ENCODE results near the gene AQP5. TPM values are rescaled to one million over a fixed set of nuclear protein-coding genes. Genes with fewer than 3 reads are reported as not detected.

Gene AQP5
- total and polyA plus RNA-seq, 4 donors, result 0.08 to 1.2 TPM; not detected in 2

GRCh38 chr12:49952391-49953055 is 9.1 kb upstream of the AQP5 start:
- intact Hi-C loops (cut with DNase I), result no loop called here
- no peak for ATAC-seq (ENCODE audit: low FRiP score)
- no peaks in the 10 kb centered on the region for H3K36me3 ChIP-seq (ENCODE audit: control insufficient read depth in 1 of 2, insufficient read depth in 2 of 2, low read length in 1 of 2)
- H3K9me3 ChIP-seq (ENCODE audit: control insufficient read depth, low read length), result no peaks in the 10 kb centered on the region
- H3K27me3 ChIP-seq (ENCODE audit: control insufficient read depth in 1 of 2, insufficient read depth in 2 of 2, low read length in 1 of 2), result no peaks in the 10 kb centered on the region
- H3K4me1 ChIP-seq (ENCODE audit: control insufficient read depth in 1 of 2, insufficient read depth in 2 of 2, low read length in 2 of 2), result no peaks in the 10 kb centered on the region
- no peak overlapping the region for H3K27ac ChIP-seq (ENCODE audit: low read depth in 1 of 2, low read length in 2 of 2)
- H3K4me3 ChIP-seq (ENCODE audit: low read length in 2 of 2), result no peak overlapping the region
- 92 to 96% methylated on average over 1 of the region's 1 CpG for WGBS, 2 donors
- peak in 1 of 2 donors; percentile 16 for DNase-seq

DNA sequence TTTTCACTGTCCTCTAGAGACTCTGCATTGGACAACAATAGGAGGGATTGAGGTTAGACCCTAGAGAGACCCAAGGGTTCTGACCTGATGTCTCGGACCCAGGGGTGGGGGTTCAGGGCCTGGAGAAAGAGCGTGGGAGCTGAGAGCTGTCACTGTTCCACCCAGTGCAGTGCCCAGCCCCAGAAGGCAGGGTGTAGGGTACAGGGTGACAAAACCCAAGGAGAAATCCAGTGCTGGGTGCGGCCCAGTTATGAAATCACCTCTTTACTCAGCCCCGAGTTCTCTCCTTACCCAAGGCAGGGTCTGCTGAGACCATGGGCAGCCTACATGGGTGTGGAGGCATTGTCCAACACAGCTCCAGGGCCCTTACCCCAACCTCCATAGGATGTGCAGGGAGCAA is 8.5 kb upstream of the AQP5 start:
- Histone ChIP-seq H3K36me3 (ENCODE audit: control insufficient read depth in 1 of 2, insufficient read depth in 2 of 2, low read length in 1 of 2) (no peaks in the 10 kb centered on the region), H3K4me3 (ENCODE audit: low read length in 2 of 2) (no peak overlapping the region), H3K4me1 (ENCODE audit: control insufficient read depth in 1 of 2, insufficient read depth in 2 of 2, low read length in 2 of 2) (no peaks in the 10 kb centered on the region), H3K27ac (ENCODE audit: low read depth in 1 of 2, low read length in 2 of 2) (no peak overlapping the region), H3K27me3 (ENCODE audit: control insufficient read depth in 1 of 2, insufficient read depth in 2 of 2, low read length in 1 of 2) (no peaks in the 10 kb centered on the region), H3K9me3 (ENCODE audit: control insufficient read depth, low read length) (no peaks in the 10 kb centered on the region)
- intact Hi-C loops (cut with DNase I), result no loop called here
- ATAC-seq (ENCODE audit: low FRiP score), result no peak
- WGBS, 2 donors, result 92 to 95% methylated on average over 4 of the region's 4 CpGs
- peak; percentile 4 to 59 for DNase-seq

DNA sequence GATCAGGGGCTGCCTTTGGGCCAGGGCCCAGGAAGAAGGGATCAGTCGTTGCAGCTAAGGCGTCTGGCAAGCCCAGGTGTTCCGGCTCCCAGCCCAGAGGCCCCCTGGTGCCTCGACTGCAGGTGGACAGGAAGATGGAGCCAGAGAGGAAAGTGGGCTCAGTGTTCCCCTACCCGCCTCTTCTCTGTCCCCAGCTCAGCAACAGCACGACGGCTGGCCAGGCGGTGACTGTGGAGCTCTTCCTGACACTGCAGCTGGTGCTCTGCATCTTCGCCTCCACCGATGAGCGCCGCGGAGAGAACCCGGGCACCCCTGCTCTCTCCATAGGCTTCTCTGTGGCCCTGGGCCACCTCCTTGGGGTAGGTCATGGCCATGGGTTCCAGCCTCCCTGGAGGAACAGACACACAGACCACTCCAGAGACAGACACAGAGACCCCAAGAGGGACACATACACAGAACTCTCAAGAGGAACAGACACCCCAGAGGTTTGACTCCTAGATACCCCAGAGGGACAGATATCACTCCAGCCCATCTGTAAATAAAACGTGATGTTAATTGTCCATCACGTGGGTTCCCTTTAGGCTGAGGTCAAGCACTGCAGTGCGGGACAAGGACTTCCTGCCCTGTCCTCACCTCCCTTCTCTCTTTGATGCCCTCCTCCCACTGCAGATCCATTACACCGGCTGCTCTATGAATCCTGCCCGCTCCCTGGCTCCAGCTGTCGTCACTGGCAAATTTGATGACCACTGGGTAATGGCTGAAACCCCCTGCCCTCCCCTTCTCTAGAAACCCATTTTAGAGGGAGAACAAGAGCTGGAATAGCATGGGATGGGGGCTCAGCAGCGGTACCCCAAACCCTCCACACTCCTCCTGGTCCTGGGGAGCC is 7.5 kb upstream of the AQP5 start:
- Histone ChIP-seq H3K27me3 (ENCODE audit: control insufficient read depth in 1 of 2, insufficient read depth in 2 of 2, low read length in 1 of 2) (no peaks in the 10 kb centered on the region), H3K9me3 (ENCODE audit: control insufficient read depth, low read length) (no peaks in the 10 kb centered on the region), H3K36me3 (ENCODE audit: control insufficient read depth in 1 of 2, insufficient read depth in 2 of 2, low read length in 1 of 2) (no peaks in the 10 kb centered on the region), H3K27ac (ENCODE audit: low read depth in 1 of 2, low read length in 2 of 2) (no peak overlapping the region), H3K4me1 (ENCODE audit: control insufficient read depth in 1 of 2, insufficient read depth in 2 of 2, low read length in 2 of 2) (no peaks in the 10 kb centered on the region), H3K4me3 (ENCODE audit: low read length in 2 of 2) (no peak overlapping the region)
- intact Hi-C loops (cut with DNase I), result no loop called here
- WGBS, 2 donors, result 90% methylated on average over 21 of the region's 21 CpGs
- no peak for ATAC-seq (ENCODE audit: low FRiP score)
- DNase-seq, result peak; percentile 36 to 67

DNA sequence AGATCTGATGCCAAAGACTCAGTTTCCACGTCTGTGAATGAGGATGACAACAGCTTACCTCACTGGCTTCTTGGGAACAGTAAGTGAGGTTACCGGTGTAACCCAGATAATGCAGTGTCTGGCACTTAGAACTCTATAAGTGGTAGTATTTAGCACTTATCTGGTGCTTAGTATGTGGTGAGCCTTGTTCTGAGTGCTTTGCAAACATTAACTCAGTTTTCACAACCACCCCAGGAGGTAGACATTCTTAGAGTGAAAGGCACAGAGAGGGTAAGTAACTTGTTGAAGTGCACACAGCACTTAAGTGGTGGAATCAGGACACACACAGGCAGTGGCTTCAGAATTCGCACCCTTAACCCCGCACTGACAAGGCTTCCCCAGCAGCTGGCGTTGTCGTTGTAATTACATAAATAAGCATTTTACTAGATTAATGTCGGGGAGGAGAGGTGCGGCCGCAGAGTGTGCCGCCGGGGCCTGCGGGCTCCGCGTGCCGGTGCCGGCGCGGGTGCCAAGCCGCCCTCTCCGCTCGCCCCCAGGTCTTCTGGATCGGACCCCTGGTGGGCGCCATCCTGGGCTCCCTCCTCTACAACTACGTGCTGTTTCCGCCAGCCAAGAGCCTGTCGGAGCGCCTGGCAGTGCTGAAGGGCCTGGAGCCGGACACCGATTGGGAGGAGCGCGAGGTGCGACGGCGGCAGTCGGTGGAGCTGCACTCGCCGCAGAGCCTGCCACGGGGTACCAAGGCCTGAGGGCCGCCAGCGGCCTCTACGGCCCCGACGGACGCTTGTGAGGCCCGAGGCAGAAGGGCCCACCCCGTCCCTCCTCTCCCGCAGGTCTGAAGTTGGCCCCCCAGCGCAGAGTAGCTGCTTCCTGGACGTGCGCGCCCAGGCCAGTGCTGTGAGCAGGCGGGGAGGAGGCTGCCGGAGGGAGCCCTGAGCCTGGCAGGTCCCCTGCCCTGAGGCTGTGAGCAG is 6.5 kb upstream of the AQP5 start:
- intact Hi-C loops (cut with DNase I), result no loop called here
- DNase-seq, result peak in 1 of 2 donors; percentile 74

DNA sequence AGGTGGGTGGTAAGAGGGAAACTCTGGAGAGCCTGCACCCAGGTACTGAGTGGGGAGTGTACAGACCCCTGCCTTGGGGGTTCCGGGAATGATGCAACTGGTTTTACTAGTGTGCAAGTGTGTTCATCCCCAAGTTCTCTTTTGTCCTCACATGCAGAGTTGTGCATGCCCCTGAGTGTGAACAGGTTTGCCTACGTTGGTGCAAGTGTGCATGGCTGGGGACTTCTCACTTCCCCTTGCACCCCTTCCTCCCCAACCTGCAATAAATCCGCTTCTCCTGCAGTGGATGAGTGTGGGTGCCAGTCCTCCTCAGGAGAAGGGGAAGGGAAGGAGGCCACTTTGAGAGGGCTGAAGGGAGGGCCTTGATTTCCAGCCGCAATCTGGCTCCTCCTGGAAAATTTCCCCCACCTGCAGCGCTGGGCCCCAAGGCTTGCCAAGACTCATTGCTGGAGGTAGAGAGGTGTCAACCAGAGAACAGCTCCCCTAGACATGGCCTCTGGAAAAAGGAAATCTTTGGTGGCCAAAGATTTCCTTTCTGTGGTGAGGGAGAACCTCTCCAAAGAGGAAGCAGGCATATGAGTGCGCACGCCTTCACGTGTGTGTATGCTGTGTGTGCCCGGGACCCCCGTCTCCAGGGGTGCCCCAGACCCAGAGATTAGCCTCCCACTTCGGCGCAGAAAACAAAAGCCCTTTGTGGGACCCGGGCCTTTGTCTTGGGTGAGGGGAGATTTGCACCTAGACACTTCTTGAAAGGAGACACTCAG is 5.6 kb upstream of the AQP5 start:
- 81% methylated on average over 13 of the region's 13 CpGs for WGBS, 2 donors
- no peaks in the 10 kb centered on the region for H3K36me3 ChIP-seq (ENCODE audit: control insufficient read depth in 1 of 2, insufficient read depth in 2 of 2, low read length in 1 of 2)
- intact Hi-C loops (cut with DNase I), result no loop called here
- no peaks in the 10 kb centered on the region for H3K27me3 ChIP-seq (ENCODE audit: control insufficient read depth in 1 of 2, insufficient read depth in 2 of 2, low read length in 1 of 2)
- H3K27ac ChIP-seq (ENCODE audit: low read depth in 1 of 2, low read length in 2 of 2), result no peak overlapping the region
- H3K9me3 ChIP-seq (ENCODE audit: control insufficient read depth, low read length), result no peaks in the 10 kb centered on the region
- H3K4me1 ChIP-seq (ENCODE audit: control insufficient read depth in 1 of 2, insufficient read depth in 2 of 2, low read length in 2 of 2), result no peaks in the 10 kb centered on the region
- ATAC-seq (ENCODE audit: low FRiP score), result no peak
- H3K4me3 ChIP-seq (ENCODE audit: low read length in 2 of 2), result no peak overlapping the region
- peak in 1 of 2 donors; percentile 56 for DNase-seq

More for the DNA sequence above, 6.5 kb upstream of the AQP5 start:
- Histone ChIP-seq H3K27me3 (ENCODE audit: control insufficient read depth in 1 of 2, insufficient read depth in 2 of 2, low read length in 1 of 2) (no peaks in the 10 kb centered on the region), H3K27ac (ENCODE audit: low read depth in 1 of 2, low read length in 2 of 2) (no peak overlapping the region), H3K9me3 (ENCODE audit: control insufficient read depth, low read length) (no peaks in the 10 kb centered on the region), H3K36me3 (ENCODE audit: control insufficient read depth in 1 of 2, insufficient read depth in 2 of 2, low read length in 1 of 2) (no peaks in the 10 kb centered on the region), H3K4me3 (ENCODE audit: low read length in 2 of 2) (no peak overlapping the region), H3K4me1 (ENCODE audit: control insufficient read depth in 1 of 2, insufficient read depth in 2 of 2, low read length in 2 of 2) (no peaks in the 10 kb centered on the region)
- no peak for ATAC-seq (ENCODE audit: low FRiP score)
- WGBS, 2 donors, result 28 to 37% methylated on average over 50 to 53 of the region's 53 CpGs

- H3K4me1 ChIP-seq (ENCODE audit: control insufficient read depth in 1 of 2, insufficient read depth in 2 of 2, low read length in 2 of 2), result no peaks in the 10 kb centered on the region
- WGBS, 2 donors, result 95 to 96% methylated on average over 6 of the region's 6 CpGs
- no peak overlapping the region for H3K4me3 ChIP-seq (ENCODE audit: low read length in 2 of 2)
- no peaks in the 10 kb centered on the region for H3K9me3 ChIP-seq (ENCODE audit: control insufficient read depth, low read length)
- ATAC-seq (ENCODE audit: low FRiP score) (no peak), DNase-seq (peak; percentile 2 to 51)
- no peaks in the 10 kb centered on the region for H3K27me3 ChIP-seq (ENCODE audit: control insufficient read depth in 1 of 2, insufficient read depth in 2 of 2, low read length in 1 of 2)
- H3K36me3 ChIP-seq (ENCODE audit: control insufficient read depth in 1 of 2, insufficient read depth in 2 of 2, low read length in 1 of 2), result no peaks in the 10 kb centered on the region
- intact Hi-C loops (cut with DNase I), result no loop called here
- H3K27ac ChIP-seq (ENCODE audit: low read depth in 1 of 2, low read length in 2 of 2), result no peak overlapping the region
Measured at GRCh38 chr12:49956663-49957569, 4.8 kb upstream of the AQP5 start.

DNA sequence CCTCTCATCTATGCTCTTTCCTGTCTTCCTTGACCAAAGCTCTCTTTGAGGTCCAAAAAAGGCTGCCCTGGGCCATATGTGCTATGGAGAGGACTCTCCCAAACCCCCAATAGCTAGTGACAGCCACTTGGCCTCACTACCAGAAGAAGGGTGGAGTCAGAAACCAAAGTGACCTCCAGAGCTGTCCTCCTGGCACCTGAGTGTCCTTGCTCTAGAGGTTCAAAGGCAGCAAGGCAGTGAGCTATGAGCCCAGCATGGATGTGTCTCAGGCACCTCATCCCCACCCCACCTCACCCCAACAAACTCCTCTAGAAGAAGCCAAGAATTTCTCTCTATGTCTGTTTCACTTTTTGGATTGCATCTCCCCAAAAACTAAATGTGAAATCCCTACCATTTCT is 4.1 kb upstream of the AQP5 start:
- H3K27ac ChIP-seq (ENCODE audit: low read depth in 1 of 2, low read length in 2 of 2), result no peak overlapping the region
- H3K9me3 ChIP-seq (ENCODE audit: control insufficient read depth, low read length), result no peaks in the 10 kb centered on the region
- no peaks in the 10 kb centered on the region for H3K36me3 ChIP-seq (ENCODE audit: control insufficient read depth in 1 of 2, insufficient read depth in 2 of 2, low read length in 1 of 2)
- H3K4me3 ChIP-seq (ENCODE audit: low read length in 2 of 2), result no peak overlapping the region
- ATAC-seq (ENCODE audit: low FRiP score) (no peak), DNase-seq (no peak)
- H3K4me1 ChIP-seq (ENCODE audit: control insufficient read depth in 1 of 2, insufficient read depth in 2 of 2, low read length in 2 of 2), result no peaks in the 10 kb centered on the region
- no peaks in the 10 kb centered on the region for H3K27me3 ChIP-seq (ENCODE audit: control insufficient read depth in 1 of 2, insufficient read depth in 2 of 2, low read length in 1 of 2)
- intact Hi-C loops (cut with DNase I), result no loop called here

All from aorta (tissue), 5 donors.